Neuron (in vitro differentiated cells): ENCODE results near the gene TMED8.

Experiments used
- H2AFZ ChIP-seq: one replicate; pipeline ENCODE4 v1.6.1; 2013; ENCODE audit warnings: low read depth, mild to moderate bottlenecking, inconsistent platforms, low read length, moderate library complexity
- H3K27me3 ChIP-seq: one replicate; pipeline ENCODE4 v1.6.1; 2013; ENCODE audit warnings: low read length; ENCODE audit not compliant: insufficient read depth
- H3K36me3 ChIP-seq: one replicate; pipeline ENCODE4 v1.6.1; 2013; ENCODE audit warnings: low read length; ENCODE audit not compliant: insufficient read depth
- H3K4me1 ChIP-seq: one replicate; pipeline ENCODE4 v1.6.1; 2013; ENCODE audit warnings: low read length; ENCODE audit not compliant: insufficient read depth
- H3K4me3 ChIP-seq: 2 replicates; pipeline ENCODE4 v1.5.1; 2013; ENCODE audit warnings: mild to moderate bottlenecking, low read length, moderate library complexity
- H3K9me3 ChIP-seq: one replicate; pipeline ENCODE4 v1.6.1; 2013; ENCODE audit warnings: low read length

TMED8 gene

GRCh38 chr14:77290705-77291104 is 86.2 kb downstream of the TMED8 start:
- H3K27me3 ChIP-seq: no peaks in the 10 kb centered on the region
- no peaks in the 10 kb centered on the region for H3K4me1 ChIP-seq
- no peaks in the 10 kb centered on the region for H3K9me3 ChIP-seq
- no peak overlapping the region for H3K4me3 ChIP-seq
- no peak overlapping the region for H2AFZ ChIP-seq
- peaks cover 39% of the 10 kb centered on the region for H3K36me3 ChIP-seq

GRCh38 chr14:77286576-77286975 is 90.3 kb downstream of the TMED8 start:
- Histone ChIP-seq H3K36me3 (peaks cover 51% of the 10 kb centered on the region), H3K4me3 (no peak overlapping the region), H3K27me3 (no peaks in the 10 kb centered on the region), H2AFZ (no peak overlapping the region), H3K9me3 (no peaks in the 10 kb centered on the region), H3K4me1 (peaks cover 17% of the 10 kb centered on the region)
